HepG2 (cell line): ENCODE data around the gene GDPD5. TPM values are rescaled to one million over a fixed set of nuclear protein-coding genes. Genes with fewer than 3 reads are reported as not detected.

Experiments
- AHDC1 ChIP-seq: sonication (generic); formaldehyde crosslinking; IDR thresholded peaks from 2 replicates; pipeline ENCODE4 v1.5.1; 2020; ENCODE audit warnings: mild to moderate bottlenecking, missing genetic modification reagents, borderline replicate concordance
- GRHL1 ChIP-seq: sonication (generic); formaldehyde crosslinking; conservative IDR thresholded peaks from 2 replicates; pipeline ENCODE4 v1.8.0; 2022; ENCODE audit warnings: missing genetic modification reagents
- LRRFIP1 ChIP-seq: sonication (generic); formaldehyde crosslinking; conservative IDR thresholded peaks from 2 replicates; pipeline ENCODE4 v1.4.0; 2020; ENCODE audit warnings: missing genetic modification reagents
- MAF1 ChIP-seq: sonication (generic); formaldehyde crosslinking; IDR thresholded peaks from 2 replicates; pipeline ENCODE4 v1.5.0; 2020; ENCODE audit warnings: missing genetic modification reagents, borderline replicate concordance
- MATR3 ChIP-seq: sonication (generic); formaldehyde crosslinking; IDR thresholded peaks from 2 replicates; pipeline ENCODE4 v1.4.0; 2020; ENCODE audit warnings: missing genetic modification reagents
- RARA ChIP-seq: IDR thresholded peaks from 2 replicates; pipeline ENCODE4 v1.6.1; 2016; ENCODE audit warnings: missing genetic modification reagents, missing compliant biosample characterization
- RBAK ChIP-seq: sonication (generic); formaldehyde crosslinking; IDR thresholded peaks from 2 replicates; pipeline ENCODE4 v1.5.1; 2020; ENCODE audit warnings: mild to moderate bottlenecking, missing genetic modification reagents
- ZBTB43 ChIP-seq: sonication (generic); formaldehyde crosslinking; conservative IDR thresholded peaks from 2 replicates; pipeline ENCODE4 v1.4.0; 2020; ENCODE audit warnings: missing genetic modification reagents
- ZNF18 ChIP-seq: sonication (generic); formaldehyde crosslinking; IDR thresholded peaks from 2 replicates; pipeline ENCODE4 v1.8.0; 2022; ENCODE audit warnings: mild to moderate bottlenecking, missing genetic modification reagents; ENCODE audit not compliant: insufficient replicate concordance
- ZNF20 ChIP-seq: sonication (generic); formaldehyde crosslinking; IDR thresholded peaks from 2 replicates; pipeline ENCODE4 v1.4.0; 2020; ENCODE audit warnings: mild to moderate bottlenecking, moderate library complexity, missing genetic modification reagents
- ZNF282 ChIP-seq: fragments of 450-650 bp; IDR thresholded peaks from 2 replicates; pipeline ENCODE4 v1.6.1; 2018; ENCODE audit not compliant: partially characterized antibody
- ZNF3 ChIP-seq: IDR thresholded peaks from 2 replicates; pipeline ENCODE4 v1.7.0; 2017; ENCODE audit warnings: inconsistent platforms
- ZNF644 ChIP-seq: IDR thresholded peaks from 2 replicates; pipeline ENCODE4 v1.6.1; 2016; ENCODE audit warnings: low read depth
- ZNF713 ChIP-seq: sonication (generic); formaldehyde crosslinking; IDR thresholded peaks from 2 replicates; pipeline ENCODE4 v1.4.0; 2020; ENCODE audit warnings: mild to moderate bottlenecking, missing genetic modification reagents
- ZSCAN30 ChIP-seq: sonication (generic); formaldehyde crosslinking; IDR thresholded peaks from 2 replicates; pipeline ENCODE4 v1.5.0; 2020; ENCODE audit warnings: mild to moderate bottlenecking, missing genetic modification reagents
- polyA plus RNA-seq, 8 experiments: library from polyadenylated mRNA; depleted of rRNA in 3 of 8; stranded (reverse) in 7 of 8; unstranded in 1 of 8; fragments of >200 nt; fragmentation: Illumina TruSeq in 4 of 8; extraction: Trizol in 4 of 8; gene quantifications; 2 replicates each; pipeline versions ENCODE4 v1.2.1 to v1.2.3, GENCODE V29; 2011 to 2016; ENCODE audit warnings: low read depth in 4 of 8, missing spikeins in 1 of 8, mixed read lengths in 1 of 8; ENCODE audit not compliant: insufficient read depth in 1 of 8
- total RNA-seq, 5 experiments: library from RNA; depleted of rRNA; stranded (reverse); fragments of >200 nt; fragmentation: Illumina TruSeq; extraction: Trizol; gene quantifications; 2 replicates each; pipeline ENCODE4 v1.2.3, GENCODE V29; 2016; ENCODE audit warnings: low read depth in 1 of 5

Gene GDPD5
- total and polyA plus RNA-seq, 2 of the 13 experiments (the other 11 are each of a cell fraction or from before 2014, with no cell fraction given): 55.0 to 67.5 TPM

- TF ChIP-seq LRRFIP1 (CRISPR knock-in tag): 0 out of 2 replicates have a peak, but pooled peaks have one; percentile 12
- TF ChIP-seq ZNF20: no peak
- TF ChIP-seq ZNF644 (CRISPR knock-in tag): no peak
- TF ChIP-seq RARA: no peak
- no peak for TF ChIP-seq AHDC1
- peak; percentile 77 for TF ChIP-seq ZNF18
- 0 out of 2 replicates have a peak, but pooled peaks have one; percentile 31 for TF ChIP-seq ZBTB43
- no peak for TF ChIP-seq ZNF3 (CRISPR knock-in tag)
- TF ChIP-seq ZNF282: no peak
- TF ChIP-seq ZSCAN30 (CRISPR knock-in tag): no peak
- TF ChIP-seq GRHL1 (CRISPR knock-in tag): no peak
- TF ChIP-seq ZNF713 (CRISPR knock-in tag): no peak
- no peak for TF ChIP-seq MATR3
- peak; percentile 87; the same call in 1 of the 2 replicates for TF ChIP-seq MAF1 (CRISPR knock-in tag)
- no peak for TF ChIP-seq RBAK (CRISPR knock-in tag)
Observed at GRCh38 chr11:75399344-75400145, 126.2 kb downstream of the GDPD5 start, which contains the start of gene RPS3 (continued).
